GM15510 (cell line): ENCODE data around the gene SCN9A.

Source experiments
- POLR2A ChIP-seq: IDR thresholded peaks from 3 replicates; pipeline ENCODE4 v1.6.1; 2011; ENCODE audit warnings: borderline replicate concordance; ENCODE audit not compliant: insufficient read length; ENCODE audit errors: extremely low read depth

SCN9A gene

GRCh38 chr2:166148500-166149400, 227.0 kb downstream of the SCN9A start:
- TF ChIP-seq POLR2A, result no peak

- no peak for TF ChIP-seq POLR2A
These were observed 227.9 kb downstream of the SCN9A start for GRCh38 chr2:166147883-166148282.
